Stimulated activated CD4-positive, alpha-beta T cell treated with anti-CD3 and anti-CD28 coated beads, Interleukin-2, amount 100 ng/mL, for 4 hours (primary cell): ENCODE measurements around the gene LATS1.
"Not testable (repeated sequence)": the region's sequence is repeated elsewhere in the genome, so short reads cannot be mapped to it uniquely, and the experiment has no call there.

ENCODE experiments used
- DNase-seq: peaks from one replicate; pipeline ENCODE4 v3.0.0-alpha.2; 2020; ENCODE audit warnings: low read depth

Gene LATS1

DNA sequence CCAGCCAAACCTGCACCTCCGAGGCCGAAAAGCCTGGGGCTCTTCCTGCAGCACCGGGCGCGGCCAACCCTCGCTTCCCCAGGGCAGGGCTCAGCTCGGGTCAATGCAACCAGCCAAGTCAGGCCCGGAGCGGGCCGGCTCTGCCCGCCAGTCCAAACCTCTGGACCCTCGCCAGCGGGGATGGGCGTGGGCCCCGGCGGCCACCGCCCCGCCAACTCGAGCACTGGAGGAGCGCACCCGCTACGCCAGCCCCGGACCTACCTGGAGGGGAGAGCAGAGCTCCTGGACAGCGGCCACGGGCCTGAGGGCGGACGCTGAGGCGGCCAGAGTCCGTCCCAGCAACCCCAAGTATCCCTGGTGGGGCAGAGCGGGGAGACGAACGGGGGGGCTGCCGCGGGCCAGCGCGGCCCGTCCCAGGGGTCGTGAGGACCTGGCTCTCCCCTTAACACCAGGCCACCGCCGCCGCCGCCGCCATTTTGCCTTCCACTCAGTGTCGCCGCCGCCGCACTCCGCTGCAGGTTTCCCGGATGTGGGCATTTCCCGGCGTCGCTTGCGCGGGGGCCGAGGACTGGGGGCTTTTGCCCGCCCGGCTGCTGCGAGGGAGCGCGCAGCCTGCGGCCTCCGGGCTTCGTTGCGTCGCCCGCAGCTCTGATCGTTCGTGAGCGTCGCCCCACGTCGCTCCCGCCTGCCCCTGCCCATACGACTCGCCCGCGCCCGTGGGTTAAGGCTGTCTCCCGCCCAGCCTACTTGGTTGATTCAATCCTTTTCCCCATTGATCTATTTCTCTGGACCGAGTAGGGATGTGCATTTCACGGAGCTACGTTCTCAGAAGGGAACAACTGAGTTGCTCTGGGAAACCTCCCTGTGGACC lies at the start of gene LATS1:
Gene LATS1, minus strand, starts transcription at position 514 of the 871 bp plus-strand sequence. CDS start 15,975 bp downstream, outside the sequence.
- DNase-seq = peak; percentile 86

DNA sequence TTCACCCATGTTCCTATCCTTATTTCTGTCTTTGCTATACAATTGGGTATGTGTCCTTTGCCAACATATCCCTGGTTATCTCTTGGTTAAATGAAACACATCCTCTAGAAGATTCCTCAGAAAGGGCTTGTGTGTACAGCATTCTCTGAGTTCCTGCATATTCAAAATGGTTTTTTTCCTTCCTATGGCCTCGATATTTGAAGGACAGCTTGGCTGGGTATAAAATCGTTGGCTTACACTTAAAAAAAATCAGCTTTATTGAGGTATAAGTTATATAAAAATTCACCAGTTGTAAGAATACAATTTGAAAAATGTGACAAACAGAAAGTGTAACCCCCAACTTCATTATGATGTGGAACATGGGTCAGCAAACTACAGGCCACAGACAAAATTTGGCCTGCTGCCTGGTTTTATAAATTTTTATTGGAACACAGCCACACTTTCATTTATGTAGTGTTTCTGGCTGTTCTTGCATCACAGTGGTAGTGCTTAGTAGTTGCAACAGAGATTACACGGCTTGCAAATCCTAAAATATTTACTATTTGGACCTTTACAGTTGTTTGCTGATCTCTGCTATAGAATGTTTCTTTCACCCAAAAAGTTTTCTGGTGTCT lies 48.4 kb upstream of the LATS1 start:
- no peak for DNase-seq

DNA sequence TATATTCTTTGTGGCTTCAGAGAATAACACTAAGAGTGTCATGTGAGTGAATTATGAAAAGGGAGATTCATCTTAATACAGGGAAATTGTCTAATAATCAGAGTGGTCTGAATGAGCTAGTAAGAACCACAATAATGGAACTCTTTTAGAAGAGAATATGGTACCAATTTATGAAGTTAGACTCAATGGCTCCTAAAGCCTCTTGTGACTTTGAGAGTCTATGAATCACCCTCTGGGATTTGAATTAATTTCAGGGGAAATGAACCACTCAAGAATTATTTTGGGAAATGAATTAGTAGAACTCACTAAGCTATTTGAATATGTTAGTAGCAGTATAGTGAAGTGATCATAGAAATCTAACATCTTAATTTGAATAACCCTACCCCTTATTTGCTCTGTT lies 46.0 kb upstream of the LATS1 start:
- no peak for DNase-seq

DNA sequence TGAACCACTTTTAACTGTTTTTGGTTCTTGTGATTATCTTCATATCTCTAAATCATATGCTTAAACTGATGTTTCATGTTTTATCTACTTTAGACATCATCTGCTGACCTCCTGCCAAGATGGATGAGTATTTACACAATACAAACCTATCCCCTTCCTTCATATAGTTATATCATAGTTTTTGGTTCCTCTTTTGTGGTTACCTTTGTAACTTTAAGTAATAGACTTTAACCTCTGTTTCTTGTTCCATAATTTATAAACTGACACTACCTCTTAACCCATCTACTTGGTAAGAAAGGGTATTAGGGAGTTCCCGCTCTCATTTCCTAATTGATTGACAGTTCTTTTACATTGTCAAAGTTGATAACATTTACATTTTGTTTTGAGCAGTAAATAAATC lies 43.5 kb upstream of the LATS1 start:
- DNase-seq = no peak

DNA sequence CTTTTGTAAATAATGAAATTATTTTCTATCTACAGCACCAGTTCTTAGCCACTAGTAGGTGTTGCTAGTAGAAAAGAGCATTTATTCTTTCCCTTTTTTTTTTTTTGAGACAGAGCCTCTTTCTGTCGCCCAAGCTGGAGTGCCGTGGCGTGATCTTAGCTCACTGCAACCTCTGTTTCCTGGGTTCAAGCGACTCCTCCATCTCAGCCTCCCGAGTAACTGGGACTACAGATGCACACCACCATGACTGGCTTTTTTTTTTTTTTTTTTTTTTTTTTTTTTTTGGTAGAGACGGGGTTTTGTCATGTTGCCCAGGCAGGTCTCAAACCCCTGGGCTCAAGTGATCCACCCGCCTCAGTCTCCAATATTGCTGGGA lies 38.3 kb upstream of the LATS1 start:
- no peak for DNase-seq

DNA sequence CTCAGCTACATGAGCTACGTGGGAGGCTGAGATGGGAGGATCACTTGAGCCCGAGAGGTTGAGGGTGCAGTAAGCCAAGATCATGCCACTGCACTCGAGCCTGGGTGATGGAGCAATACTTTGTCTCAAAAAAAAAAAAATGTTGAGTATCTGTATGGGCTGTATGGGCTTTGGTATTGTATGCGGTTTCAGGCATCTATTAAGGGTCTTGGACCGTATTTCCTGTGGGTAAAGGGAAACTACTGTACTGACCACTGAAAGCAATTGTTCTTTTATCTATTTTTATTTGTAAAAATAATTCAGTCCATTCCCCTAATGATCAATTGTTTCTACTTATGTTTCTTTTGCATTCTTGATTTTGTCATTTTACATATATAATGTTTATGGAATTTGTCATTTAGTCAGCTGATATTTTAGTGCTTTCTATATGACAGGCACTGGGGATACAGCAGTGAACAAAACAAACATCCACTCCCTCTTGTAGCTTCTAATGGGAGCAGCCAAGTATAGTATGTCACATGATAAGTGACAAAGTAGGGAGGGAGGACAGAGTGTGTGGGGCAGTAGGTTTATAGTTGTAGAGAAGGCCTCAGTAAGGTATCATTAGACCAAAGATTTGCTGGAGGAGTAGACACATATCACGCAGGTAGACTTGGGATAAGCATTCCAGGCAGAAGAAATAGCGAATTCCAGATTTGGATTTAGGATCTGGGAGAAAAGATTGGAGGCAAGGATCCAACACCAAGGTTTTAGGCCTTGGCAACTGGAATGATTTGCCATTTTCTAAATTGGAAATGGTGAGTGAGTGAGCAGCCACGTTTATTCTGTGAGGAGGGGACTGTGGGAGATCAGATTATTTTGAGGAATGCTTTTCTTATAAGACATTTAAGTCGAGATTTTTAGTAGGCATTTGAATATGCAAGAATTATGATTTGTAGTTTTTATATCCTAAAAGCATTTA lies 37.7 kb upstream of the LATS1 start:
- no peak for DNase-seq

DNA sequence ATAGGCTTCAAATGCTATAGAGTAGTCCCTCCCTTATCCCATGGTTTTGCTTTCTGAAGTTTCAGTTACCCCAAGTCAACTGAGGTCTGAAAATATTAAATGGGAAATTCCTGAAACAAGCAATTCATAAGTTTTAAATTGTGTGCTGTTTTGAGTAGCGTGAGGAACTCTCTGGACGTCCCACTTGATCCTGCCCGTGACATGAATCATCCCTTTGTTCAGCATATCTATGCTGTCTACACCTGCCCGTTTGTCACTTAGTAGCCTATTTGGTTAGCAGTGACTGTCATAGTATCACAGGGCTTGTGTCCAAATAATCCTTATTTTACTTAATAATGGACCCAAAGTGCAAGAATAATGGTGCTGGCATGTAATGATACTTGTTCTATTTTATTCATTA lies 36.6 kb upstream of the LATS1 start:
- no peak for DNase-seq

DNA sequence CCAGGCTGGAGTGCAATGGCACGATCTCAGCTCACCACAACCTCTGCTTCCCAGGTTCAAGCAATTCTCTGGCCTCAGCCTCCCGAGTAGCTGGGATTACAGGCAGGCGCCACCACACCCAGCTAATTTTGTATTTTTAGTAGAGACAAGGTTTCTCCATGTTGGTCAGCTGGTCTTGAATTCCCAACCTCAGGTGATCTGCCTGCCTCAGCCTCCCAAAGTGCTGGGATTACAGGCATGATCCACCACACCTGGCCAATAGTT lies 35.4 kb upstream of the LATS1 start:
- DNase-seq = not testable (repeated sequence)

DNA sequence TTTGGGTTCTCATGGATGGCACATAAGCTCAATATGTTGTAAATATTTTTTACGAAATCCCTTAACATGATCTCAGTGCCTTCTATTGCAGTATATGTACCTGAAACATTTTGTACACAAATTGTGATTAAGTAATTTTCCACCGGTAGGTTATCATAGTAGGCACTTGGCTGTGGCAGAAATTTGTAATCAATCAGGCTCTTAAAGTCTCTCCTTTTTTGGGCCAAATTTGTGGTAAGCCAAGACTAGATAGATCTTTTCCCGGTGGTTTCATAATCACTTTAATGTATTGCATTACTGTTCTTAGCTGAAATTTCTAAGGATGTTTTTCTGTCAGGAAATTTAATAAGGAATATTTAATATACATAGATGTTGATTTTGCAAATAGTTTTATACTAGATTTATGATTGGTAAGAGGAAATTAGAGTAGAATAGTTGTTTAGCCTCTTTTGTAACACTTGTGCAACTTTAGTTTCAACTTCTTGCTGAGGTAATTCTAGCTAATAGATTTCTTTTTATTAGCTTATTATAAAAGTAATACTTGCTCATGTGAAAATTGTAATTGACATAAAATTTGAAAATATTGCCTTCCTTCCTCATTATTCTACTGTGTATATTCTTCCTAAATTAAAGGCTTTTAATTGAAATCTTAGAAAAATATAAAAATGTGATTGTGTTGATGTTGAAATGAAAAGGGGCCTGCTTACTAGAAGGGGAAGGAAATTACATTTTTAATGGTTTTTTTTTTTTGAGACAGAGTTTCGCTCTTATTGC lies 34.9 kb upstream of the LATS1 start:
- no peak for DNase-seq

DNA sequence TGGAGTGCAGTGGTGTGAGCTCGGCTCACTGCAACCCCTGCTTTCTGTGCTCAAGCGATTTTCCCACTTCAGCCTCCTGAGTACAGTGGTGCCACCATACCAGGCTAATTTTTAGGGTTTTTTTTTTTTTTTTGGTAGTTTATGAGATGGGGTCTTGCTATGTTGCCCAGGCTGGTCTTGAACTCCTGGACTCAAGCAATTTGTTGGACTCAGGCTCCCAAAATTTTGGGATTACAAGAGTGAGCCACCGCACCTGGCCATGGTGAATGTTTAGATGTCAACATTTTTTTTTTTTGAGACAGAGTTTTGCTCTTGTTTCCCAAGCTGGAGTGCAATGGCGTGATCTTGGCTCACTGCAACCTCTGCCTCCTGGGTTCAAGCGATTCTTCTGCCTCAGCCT lies 34.0 kb upstream of the LATS1 start:
- not testable (repeated sequence) for DNase-seq

DNA sequence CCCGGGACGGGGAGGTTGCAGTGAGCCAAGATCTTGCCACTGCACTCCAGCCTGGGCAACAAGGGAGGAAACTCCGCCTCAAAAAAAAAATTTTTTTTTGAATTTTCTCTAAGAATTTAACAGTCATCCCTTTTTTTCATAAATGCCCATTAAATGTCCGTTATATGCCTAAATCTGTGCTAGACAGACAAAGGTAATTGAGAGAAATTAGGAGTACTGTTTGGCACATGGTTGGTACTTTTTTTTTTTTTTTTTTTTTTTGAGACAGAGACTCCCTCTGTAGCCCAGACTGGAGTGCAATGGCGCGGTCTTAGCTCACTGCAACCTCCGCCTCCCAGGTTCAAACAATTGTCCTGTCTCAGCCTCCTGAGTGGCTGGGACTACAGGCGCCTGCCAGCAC lies 33.3 kb upstream of the LATS1 start:
- no peak for DNase-seq

DNA sequence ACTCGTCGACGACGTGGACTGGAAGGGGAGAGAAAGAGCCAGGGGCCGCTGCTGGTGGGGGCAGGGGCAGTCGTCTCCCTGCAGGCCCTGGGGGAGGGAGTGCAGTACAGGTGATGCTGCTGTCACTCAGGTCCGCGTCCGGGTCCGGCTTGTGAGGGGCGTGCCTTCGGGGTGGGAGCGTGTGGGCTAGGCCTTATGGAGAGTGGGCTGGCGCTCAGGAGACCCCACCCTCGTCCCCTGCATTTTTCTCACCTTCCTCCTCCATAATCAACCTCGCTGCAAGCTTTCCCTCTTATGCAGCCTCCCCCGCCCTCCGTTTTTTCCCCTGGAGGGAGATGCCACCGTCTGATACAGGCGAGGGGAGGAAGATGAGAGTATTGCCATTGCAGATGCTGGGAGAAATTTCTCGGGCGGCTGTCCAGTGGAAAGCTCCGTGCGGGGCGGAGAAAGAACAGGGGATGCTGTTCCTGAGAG lies 32.3 kb upstream of the LATS1 start:
- peak; percentile 28 for DNase-seq

DNA sequence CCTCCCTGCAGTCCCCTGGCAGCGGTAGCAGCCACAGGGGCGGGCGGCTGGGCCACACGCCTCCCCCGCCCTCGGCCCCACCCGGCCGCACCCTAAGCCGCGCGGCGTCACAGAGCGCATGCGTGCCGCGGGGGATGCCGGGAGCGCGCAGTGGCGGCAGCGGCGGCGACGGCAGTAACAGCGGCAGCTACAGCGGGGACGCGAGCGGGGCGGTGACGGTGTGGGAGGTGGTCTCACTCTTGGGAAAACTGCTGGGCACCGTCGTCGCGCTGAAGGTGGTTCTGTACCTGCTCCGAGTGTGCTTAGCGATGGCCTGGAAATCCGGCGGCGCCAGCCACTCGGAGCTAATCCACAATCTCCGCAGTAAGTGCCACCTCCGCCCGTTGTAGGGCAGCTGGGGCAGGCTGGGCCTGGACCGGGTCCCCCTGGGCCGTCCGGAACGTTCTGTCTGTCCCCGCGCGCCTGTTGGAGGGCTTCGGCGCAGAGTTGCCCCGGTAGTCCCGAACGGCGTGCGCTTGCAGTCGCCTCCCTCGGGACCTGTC lies 31.8 kb upstream of the LATS1 start, which contains the start of gene PCMT1:
Gene PCMT1, plus strand, starts transcription at position 148 of the 542 bp plus-strand sequence. Its CDS starts 161 bp downstream, at position 309.
- peak; percentile 85 for DNase-seq

DNA sequence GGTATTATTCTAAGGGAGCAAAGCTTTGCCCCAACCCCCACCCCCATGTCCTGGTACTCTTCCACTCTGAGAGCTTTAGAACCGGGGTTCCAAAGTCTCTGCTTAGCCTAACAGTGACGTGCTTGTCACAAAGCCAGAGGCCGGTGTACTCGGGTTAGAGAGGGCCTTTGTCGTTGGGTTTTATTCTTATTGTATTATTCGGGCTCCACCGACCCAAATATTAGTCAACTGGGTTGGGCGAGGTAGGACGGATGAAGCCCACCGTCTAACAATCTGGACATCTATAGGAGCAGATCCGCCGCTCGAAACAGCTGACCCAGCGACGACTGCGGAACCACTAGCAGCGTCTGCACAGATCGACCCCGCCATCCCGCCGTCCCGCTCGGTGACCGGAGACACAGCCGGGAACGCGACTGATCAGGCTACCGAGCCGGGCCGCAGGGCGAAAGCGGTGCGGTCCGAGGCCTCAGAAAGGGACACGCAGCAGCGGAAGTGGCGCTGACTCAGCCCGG lies 31.2 kb upstream of the LATS1 start:
- not testable (repeated sequence) for DNase-seq

DNA sequence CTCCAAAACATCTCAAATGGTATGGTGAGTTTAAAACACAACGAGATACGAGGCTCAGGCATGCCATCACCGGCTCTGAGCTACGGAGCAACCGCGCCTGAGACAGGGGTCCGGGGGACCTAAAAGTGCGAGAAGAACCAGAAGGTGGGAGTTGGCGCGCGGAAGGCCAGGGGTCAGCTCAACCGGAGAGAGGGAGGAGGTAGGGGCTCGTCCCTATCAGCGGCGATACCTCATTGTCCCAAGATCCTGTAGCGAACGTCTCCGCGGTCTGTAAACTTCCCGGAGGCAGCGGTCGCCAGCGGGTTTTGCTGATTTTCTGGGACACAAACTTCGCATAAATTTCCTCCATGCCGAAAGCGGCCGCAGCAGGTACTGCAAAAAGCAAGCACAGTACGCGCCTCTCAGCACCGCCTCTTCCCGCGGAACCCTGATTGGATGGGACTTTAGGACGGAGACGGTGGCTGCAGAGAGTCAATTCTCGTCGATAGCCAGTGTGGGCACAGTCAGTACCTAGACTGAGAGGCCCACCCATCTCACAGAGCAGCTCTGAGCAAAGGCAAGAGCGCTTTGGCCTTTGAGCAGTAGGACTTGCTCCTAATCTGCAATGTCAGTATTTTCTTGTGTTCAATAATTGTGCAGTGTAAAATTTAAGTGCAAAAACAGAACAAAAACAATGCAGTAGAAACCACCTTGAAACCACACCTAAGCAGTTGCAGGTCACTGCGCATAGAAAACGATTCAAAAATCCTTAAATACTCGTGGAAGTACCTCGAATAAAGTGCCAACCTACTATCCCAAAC lies 28.4 kb upstream of the LATS1 start, which contains the start of gene NUP43:
Gene NUP43, minus strand, starts transcription at position 383 of the 800 bp plus-strand sequence. Its CDS starts 34 bp downstream, at position 349.
- DNase-seq = peak; percentile 82

DNA sequence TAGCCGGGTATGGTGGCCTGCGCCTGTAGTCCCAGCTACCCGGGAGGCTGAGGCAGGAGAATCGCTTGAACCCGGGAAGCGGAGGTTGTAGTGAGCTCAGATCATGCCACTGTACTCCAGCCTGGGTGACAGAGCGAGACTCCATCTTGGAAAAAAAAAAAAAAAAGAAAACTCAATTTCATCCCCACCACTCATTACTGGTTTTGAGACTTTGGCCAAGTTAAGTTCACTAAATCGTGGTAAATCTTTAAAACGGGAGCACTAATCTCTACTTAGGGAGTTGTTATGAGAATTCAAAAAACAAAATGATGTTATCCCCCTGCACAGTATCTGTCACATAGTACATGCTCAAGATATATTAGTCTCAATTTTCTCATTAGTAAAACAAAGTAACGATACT lies 27.4 kb upstream of the LATS1 start:
- not testable (repeated sequence) for DNase-seq

DNA sequence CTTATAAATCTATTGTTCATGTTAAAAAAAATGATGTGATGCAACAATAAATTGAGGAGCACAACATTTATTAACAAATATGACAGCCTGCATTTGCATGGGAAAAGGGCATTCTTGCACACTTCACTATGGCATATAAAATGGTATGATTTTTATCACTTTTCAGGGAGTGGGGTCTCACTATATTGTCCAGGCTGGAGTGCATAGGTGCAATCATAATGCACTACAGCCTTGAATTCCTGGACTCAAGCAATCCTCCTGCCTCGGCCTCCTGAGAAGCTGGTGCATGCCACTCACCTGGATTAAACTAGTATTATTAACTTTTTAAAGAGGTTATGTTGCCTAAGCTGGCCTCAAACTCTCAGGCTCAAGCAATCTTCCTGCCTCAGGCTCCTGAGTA lies 17.0 kb upstream of the LATS1 start:
- DNase-seq = no peak

DNA sequence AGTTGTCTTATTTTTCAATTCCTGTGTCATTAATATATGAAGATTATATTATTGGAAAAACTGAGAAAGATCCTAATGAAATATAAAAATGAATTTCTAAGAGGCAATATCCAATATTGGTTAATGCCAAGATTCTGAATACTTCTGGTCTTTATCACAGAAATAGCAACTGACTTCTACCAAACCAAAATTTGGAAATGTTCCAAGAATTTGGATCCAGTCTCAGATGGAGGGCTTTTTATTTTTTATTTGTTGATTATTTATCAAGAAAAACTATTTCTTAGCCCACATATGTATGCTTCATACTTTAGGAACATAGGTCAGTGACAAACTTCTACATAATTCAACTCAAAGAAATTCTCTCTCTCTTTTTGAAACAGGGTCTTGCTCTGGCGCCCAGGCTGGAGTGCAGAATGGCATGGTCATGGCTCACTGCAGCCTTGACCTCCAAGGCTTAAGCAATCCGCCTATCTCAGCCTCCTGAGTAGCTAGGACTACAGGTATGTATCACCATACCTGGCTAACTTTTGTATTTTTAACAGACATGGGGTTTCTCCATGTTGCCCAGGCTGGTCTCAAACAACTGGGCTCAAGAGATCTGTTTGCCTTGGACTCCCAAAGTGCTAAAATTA lies 15.3 kb upstream of the LATS1 start:
- no peak for DNase-seq

DNA sequence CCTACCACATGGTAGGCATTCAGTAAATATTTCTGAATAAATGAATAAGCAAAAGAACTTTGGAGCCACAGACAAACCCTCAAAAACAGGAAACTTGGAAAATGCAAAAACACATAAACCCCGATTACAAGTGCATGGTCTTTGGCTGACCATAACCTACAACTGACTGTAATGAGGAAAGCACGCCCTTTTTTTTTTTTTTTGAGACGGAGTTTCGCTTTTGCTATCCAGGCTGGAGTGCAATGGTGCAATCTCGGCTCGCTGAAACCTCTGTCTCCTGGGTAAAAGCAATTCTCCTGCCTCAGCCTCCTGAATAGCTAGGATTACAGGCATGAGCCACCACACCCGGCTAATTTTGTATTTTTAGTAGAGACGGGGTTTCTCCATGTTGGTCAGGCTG lies 11.9 kb upstream of the LATS1 start:
- DNase-seq = no peak
